Stimulated activated CD8-positive, alpha-beta memory T cell treated with anti-CD3 and anti-CD28 coated beads, Interleukin-15, amount 100 ng/mL, for 48 hours (primary cell): Measurements from ENCODE around the gene TKTL1.

Experiments used
- DNase-seq, 2 donors: peaks; one replicate each; pipeline ENCODE4 v3.0.0-alpha.2; 2020; ENCODE audit warnings: low read depth in 2 of 2

Gene TKTL1

DNA sequence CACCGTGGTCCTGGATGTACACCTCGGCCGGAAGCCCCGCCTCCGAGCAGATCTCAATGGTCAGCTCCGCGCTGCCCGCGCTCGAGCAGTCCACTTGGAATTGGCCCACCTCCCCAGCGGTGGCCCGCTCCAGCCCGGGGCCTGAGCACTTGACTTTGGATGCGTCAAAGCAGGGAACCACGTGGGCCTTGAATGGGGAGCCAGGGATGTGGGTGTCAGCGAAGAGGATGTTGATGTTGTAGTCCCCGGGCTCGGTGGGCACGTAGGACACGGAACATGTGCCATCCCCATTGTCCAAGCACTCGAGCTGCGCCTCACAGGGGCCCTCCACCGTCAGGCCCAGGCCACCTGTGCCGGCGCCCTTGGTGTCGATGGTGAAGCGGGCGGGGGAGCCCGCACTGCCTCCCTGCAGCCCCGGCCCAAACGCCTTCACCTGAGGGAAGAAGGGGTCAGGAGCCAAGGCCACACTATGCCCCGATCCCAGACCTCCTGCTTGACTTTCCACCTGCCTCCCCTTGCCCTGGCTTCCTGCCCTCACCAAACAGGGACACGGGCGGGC, 64.6 kb downstream of the TKTL1 start:
- DNase-seq, result no peak

DNA sequence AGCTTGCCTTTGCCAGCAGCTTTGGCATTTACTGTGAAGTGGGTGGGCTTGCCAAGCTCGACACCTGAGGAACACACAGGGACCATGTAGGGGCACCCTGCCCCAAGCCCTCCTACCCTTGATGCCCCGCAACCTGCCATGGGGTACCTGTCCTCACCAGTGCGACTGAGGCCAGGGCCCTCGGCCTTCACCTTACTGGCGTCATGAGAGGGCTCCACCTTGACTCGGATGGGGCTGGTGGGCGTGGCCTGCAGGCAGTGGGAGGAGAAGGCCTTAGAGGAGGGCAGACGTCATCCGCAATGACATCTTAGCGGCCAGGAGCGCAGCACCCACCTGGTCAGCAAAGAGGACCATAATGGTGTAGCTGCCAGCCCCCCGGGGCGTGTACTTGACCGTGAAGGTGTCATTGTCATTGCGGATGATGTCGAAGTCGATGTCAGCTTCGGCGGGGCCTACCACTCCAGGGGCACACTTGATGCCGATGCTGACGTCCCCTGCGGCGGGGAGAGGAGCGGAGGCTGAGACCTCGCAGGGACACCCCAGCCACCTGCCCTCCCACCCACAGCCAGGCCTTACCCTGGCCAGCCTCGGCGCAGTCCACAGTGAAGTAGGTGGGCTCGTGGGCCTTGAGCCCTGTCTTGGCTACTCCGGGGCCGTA, 66.6 kb downstream of the TKTL1 start:
- DNase-seq, result no peak

DNA sequence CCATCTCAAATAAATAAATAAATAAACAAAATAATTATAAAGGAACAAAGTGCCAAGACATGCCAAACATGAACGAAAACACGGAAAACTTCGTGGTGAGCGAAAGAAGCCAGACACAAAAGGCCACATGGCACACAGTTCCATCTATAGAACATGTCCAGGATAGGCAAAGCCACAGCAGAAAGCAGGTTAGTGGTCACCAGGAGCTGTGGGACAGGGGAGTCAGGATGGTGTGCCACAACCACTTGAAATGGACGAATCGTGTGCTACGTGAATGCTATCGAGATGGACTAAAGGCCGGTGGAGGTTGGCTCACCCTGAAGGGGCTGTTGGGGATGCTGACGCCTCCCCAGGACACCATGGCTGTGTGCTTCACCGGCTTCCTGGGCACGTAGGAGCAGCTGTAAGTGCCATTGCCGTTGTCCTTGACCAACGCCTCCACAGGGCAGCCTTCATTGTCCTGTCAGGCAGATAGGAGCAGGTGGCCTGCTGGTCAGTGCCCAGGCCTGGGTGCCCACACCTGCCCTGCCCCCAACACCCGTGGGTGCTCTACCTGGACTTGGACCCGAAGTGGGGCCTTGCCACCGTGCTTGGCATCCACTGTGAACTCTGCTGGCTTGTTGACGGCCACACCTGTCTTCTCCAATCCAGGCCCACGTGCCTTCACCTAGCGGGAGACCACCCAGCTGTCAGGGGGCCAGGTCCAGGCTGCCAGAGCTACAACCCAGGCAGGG, 68.3 kb downstream of the TKTL1 start:
- DNase-seq, result no peak

DNA sequence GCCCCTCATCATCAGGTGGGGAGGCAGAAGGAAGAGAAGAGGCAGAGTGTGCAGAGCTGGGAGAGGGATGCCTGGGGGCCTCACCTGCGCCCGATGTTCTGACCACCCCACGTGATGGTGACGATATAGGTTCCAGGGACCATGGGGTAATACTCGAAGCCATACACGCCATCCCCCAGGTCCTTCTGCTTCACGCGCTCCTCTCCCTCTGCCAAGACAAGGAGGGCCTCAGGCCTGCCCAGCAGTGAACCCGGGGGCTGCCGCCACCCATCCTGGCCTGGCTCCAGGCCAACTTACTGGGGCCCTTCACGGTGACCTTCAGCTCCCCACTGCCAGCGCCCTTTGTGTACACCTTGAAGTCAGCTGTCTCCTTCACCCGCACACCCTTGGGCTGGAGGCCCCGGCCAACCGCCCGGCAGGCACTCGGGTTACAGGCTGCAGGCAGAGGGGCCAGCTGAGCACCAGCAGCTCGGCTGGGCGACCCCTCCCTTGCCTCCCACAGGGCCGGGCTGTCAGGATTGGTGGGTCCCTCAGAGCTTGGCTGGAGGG, 69.5 kb downstream of the TKTL1 start:
- DNase-seq, result no peak

DNA sequence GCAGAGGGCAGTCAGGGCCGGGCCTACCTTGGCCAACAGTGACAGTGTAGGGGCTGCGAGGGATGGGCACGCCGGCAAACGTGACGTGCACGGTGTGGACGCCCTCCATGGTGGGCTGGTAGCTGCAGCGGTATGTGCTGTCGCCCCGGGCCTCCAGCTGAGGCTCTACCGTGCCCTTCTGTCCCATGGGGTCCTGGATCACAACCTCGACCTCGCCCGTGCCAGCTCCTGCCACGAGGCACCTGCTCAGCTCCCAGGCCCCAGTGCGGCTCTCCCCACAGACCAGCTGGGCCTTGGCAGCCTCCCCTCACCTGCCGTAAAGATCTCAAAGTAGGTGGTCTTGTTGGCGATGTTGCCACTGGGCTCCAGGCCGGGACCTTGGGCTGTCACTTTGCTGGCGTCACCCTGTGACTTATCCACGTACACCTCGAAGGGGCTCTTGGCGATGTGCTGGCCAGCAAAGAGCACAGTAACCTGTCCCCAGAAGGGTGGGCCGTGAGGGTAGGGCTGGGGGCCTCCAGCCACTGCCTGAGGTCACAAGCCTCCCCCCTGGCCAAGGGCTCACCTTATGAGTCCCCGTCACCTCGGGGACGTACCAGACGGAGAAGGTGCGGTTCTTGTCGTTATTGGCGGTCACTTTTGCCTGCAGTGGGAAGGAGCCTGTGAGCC, 70.5 kb downstream of the TKTL1 start:
- no peak for DNase-seq

DNA sequence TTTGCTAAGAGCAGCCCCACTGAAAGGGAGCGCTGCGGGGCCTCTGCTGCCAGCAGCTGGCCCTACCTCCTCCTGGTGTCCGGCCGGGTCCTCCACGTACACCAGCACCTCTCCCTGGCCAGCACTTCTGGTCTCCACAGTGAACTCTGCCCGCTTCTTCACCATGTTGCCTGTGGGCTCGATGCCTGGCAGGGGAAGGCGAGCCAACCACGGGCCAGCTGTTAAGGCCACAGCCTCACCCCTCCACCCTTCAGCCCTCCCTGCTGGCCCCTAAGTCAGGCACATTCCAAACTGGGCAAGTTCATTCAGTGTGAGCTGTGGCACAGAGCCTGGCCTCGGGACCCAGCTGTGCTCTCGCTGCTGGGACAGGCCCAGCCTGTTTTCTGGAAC, 71.1 kb downstream of the TKTL1 start:
- no peak for DNase-seq

DNA sequence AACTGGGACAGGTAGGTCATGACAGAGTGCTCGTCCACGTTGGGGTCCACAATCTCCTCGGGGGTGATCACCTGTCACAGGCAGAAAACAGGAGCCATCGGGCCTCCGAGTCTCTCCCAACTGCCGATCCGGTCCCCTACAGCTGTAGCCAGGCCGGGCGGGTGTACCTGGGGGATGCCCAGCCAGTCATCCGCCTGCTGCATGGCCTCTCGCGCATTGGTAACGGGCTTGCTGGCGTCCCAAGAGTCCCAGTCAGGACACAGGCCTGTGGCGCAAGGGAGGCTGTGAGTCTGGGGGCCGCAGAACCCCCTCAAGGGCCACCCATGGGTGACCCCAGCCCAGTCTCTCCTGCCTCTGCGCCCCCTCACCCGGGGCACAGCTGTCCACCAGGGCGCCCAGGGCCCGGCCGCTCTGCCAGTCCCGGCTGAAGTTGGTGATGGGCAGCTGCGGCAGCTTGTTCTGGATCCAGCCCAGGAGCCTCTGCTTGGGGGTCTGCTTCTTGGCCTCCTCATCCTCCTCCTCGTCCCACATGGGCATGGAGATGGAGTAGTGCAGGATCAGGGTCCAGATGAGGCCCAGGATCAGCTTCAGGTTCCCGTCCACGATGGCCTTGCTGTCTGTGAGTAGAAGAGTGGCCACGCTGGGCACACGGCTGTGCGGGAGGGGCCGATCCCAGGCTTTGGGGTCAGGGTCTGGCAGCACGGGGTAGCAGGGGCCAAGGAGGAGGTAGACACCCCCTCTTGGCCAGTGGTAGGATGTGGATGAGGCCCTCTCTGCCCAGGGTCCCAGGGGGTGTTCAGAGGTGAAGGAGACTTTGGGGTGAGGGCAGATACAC, 72.1 kb downstream of the TKTL1 start:
- no peak for DNase-seq

DNA sequence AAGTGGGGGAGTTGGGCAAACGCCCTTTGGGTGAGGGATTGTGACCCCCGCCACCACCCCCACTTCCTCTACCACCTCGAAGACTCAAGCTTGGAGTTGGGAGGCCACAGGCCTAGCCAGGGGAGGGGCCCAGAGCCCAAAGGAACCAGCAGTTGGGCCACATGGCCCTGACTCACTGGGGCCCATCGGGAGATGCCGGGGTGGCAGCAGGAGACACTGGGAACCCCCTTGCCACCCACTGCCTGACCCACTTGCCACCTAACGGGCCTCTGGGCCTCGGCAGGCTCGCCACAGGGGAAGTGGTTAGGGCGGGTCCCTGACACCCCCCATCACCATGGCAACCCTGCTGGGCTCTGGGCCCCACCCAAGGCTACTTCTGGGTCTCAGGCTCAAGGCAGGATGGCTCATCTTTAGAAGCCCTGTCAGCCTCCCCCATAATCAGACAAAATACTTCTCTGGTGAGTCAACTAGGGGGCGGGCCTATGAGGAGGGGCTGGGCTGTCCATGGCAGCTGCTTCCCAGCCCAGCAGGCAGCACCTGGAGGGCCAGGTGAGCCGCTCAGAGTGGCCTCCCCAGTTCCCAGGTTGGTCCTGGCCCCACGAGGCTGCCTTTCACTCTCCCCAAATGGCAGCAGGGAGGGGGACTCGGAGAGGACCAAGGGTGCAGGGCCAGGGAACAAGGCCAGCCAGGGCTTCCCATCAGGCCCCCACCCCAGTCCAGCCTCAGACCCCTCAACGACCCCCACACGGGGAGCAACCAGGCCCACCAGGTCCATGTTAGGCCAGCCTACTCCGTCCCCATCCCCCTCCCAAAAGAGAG, 73.2 kb downstream of the TKTL1 start:
- DNase-seq, result peak; percentile 90 to 96

DNA sequence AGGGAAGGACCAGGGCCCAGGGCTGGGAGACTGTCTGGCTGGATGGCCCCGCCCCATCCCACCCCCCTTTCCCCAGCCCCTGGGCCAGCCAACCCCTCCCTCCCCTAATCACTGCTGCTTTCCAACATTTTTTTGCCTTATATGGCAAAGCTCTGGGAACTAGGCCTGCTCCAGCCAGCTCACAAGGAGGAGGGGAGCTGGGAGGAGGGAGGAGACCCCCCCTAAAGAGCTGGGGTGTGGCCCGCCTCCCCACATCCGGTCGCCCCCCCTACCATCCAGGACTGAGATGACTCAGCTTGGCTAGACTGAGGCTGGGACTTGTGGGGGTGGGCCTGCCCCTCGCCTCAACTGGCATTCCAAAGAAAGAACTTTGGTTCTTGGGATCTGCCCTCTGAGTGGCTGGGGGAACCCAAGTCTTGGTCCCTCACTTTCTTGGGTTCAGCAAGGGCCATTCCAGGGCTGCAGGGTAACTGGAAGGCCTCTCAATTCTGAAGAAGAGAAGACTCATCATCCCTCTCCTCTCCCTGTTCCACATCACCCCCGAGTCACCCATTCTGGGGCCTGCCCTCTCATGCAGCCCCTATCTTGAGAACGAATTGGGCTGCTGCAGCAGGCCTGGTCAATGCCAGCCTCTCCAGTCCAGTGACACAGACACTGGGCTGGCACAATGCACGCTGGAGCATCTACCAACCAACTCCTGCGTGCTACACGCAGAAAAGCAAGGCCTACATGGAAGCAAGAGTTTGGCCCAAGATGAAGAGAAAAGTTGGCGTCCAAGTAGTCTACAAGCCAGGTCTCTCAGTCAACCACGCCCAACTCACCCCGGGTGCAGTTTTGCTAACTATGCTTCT, 74.1 kb downstream of the TKTL1 start:
- peak; percentile 62 to 66 for DNase-seq

DNA sequence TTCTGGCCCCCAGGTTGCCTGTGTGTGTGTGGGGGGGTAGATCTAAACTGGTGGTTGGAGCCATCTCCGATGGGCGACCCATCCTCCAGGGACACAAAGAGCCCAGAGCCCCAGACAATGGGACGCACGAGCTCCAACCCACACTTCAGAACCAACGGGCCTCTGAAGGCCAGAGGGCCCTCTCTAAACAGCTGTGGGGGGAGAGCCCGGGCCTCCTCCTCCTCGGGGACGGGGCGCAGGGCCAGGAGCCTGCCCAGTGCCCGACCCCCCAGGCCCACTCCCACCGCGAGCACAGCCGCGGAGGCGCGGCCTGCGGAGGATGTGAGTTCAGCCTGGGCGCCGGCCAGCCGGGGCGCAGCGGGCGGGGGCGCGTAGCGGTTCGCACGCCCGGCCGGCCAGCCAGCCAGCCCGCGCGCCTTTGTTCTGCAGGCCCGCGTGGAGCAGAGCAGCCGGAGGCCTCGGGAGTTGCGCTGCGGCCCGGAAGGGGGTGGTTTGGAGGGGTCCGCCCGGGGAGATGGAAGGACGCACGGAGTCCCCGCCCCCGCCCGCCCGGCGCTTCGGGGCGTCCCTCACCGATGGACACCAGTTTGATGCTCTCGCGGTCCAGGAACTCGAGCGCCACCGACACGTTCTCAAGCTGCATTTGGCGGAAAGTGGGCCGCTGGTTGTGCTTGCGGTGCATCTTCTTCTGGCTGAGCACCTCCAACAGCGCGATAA, 74.9 kb downstream of the TKTL1 start:
- no peak for DNase-seq

DNA sequence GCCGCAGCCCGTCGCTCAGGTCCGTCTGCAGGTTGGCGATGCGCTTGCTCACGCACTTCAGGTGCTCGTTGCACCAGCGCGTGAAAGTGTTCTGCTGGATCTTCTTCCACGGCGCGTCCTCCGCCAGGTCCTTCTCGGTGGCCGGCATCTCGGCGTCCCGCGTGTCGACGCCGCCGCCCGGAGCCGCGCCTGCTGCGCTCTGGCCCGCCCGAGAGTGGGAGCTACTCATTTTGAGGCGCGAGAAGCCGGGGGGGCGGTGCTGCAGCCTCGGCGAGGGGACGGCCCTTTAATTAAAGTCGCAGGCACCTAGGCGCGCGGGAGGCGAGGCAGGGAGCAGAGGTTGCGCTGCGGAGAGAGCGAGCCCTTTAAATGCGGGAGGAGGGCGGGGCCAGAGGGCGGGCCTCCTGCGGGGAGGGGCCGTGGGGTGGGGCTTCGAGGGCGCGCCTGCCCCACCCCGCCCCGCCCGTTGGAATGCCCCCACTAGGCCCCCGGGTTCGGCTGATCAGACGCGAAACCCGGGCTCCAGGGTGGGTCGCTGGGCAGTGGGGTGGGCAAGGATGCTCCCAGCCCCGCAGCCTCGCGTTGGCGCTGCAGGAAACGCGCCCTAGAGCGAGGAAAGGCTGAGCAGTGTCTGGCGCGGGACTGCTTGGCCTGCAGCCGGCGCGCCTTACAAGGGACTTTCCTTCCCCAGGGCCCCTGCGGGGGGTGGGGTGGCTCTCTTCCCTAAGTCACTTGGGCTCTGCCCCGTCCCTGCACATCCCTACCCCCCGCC, 75.6 kb downstream of the TKTL1 start:
- peak; percentile 84 to 88 for DNase-seq

DNA sequence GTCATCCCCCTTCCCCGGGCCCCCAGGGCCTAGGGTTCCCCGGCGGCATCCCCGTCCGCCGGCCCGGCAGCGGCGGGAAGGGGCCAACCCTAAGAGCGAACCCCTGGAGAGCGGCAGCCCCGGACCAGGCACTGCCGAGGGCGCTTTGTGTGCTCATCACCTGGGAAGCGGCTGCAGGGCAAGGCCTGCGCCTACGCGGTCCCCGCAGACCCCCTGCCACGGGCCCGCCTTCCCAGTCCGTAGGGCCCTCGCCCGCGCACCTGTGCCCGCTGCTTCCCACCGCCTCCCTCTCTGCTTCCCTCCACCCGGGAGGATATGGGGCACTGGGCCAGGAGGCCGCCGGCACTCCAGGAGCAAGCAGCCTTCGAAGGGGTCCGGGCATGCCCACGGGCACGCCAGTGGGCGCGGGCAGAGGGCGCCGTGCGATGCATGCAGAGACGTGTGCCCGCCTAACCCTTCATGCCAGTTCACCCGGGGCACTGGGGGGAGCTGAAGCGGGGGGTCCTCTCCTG, 76.2 kb downstream of the TKTL1 start:
- no peak for DNase-seq

DNA sequence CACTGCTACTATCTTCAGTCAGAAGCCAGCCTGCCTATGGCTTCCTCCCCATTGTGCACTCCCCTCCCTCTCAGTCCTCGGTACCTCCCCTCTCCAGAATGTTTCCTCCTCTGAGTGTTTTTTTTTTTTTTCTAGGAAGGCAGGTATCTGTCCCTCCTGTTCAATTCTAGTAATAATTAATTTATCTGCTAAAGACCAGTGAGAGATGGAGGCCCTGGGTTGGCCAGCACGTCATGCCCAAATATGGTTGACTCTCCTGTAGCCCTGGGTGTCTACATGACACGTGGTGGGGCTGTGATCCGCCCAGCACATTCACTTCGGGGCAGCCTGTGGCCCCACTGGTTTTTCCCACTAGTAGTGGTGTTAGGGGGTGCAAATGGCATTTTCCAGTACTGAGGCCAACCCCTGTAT, 77.0 kb downstream of the TKTL1 start:
- DNase-seq, result peak in 1 of 2 donors; percentile 32

DNA sequence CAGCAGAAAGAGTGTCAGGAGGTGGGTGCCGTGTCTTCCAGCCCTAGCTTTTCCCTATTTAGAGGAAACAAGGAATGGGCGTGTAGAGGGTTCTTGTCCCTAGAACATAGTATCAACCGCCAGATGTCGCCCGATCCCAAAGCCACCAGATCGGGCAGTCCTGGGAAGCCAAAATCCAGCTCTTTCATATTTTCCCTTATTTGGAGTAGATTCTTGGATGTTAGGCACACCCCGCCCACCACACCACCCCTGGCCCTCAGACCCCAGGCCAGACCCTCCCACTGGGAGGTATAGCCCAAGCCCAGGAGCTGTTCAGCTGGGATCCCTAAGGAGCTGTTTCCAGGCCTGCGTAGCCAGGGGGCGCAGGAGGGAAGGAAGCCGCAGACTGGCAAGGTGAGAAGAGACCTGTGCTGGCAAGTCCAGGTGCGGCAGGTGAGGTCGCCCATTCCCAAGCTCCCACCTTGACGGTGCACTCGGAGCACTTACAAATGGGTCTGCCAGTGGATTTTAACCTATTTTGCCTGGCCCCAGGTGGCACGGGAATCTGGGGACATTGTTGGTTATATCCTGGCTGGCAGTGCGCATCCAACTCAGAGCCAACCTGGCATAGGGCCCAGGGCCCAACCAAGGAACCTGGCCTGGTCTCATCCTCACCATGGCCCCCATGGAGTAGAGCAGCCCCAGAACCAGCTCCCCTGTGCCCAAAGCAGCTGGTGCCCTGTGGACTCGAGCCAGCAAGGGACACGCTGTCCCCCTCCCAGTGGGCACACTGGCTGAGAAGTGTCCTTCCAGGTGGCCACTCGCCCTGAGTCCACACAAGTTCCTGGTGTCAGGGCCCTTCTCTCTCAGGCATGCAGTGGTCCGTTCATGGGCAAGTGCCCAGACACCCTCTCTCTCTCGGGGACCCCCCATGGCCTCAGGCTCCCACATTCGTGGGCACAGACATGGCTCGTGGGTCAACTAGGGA, 78.0 kb downstream of the TKTL1 start:
- no peak for DNase-seq

DNA sequence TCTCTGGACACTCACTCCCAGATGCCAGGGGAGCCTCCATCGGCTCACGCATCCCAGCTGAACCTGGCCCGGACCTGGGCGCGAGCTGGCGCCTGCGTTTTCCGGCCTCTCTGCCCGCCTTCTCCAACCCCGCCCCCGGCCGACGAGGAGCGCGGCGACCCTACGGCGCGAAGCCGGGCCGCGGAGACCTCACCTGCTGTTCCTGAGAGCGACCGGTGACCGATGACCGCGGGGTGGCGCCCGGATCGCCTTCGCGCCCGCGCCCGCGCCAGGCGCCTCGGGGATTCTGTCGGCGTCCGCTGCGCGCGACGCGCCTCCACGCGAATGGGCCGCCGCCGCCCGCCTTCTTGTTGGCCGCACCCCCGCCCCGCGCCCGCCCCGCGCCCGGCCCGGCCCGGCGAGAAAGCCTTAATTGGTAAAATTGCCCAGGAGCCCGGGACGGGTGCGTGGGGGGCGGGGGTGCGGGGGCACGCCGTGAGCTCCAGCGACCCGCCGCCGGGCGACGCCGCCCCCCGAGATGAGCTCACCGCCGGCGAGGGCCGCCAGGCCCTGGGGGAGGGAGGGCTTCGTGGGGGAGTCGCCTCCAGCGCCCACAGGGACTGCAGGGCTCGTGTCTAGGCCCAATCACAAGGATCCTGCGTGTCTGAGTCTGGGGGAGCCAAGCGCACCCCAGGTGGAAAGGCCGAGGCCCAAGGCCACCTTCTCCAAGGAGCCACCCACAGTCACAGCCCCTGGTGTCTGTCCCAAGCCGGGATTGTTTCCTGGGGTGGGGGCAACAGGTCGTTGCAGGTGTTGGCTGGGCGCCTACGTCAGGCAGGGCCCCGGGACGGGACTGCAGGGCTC, 78.9 kb downstream of the TKTL1 start, which contains the start of gene FLNA:
Gene FLNA, minus strand, starts transcription at position 322 of the 843 bp plus-strand sequence. CDS start 3,389 bp downstream, outside the sequence.
- DNase-seq, result no peak

DNA sequence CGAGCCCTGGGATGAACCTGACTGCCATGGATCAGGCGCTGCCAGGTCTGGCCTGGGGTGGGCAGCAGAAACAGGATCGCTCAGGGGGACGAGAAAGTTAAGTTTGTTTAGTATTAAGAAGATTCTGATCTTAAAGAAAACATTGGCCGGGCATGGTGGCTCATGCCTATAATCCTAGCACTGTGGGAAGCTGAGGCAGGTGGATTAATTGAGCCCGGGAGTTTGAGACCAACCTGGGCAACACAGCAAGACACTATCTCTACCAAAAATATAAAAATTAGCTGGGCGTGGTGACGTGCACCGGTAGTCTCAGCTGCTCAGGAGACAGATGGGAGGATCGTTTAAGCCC, 79.5 kb downstream of the TKTL1 start:
- DNase-seq, result no peak
